Stimulated activated CD4-positive, alpha-beta T cell treated with anti-CD3 and anti-CD28 coated beads, Interleukin-4, amount 100 ng/mL, for 4 hours (primary cell): ENCODE measurements around the gene HEATR5B.

Experiments
- DNase-seq, 2 experiments: peaks; one replicate each; pipeline ENCODE4 v3.0.0-alpha.2; 2020

The HEATR5B gene

GRCh38 chr2:37083873-37084794 lies at the start of gene HEATR5B, which contains the start of gene GPATCH11:
HEATR5B (minus strand) TSS chr2:37084372; CDS start chr2:37083414, 958 bp downstream.
GPATCH11 (plus strand) TSS chr2:37084518; CDS start chr2:37088382, 3,864 bp downstream.
- peak; percentile 88 to 92 for DNase-seq

GRCh38 chr2:37132914-37133313 lies 48.7 kb upstream of the HEATR5B start:
- no peak for DNase-seq

- DNase-seq, result no peak
Observed at GRCh38 chr2:37125416-37125815, 41.2 kb upstream of the HEATR5B start.

GRCh38 chr2:37119157-37119556 lies 35.0 kb upstream of the HEATR5B start:
- no peak for DNase-seq

GRCh38 chr2:37117566-37117965 lies 33.4 kb upstream of the HEATR5B start:
- DNase-seq, result no peak

- DNase-seq, result no peak
Observed at GRCh38 chr2:37111958-37112357, 27.8 kb upstream of the HEATR5B start.

- no peak for DNase-seq
Observed at GRCh38 chr2:37110306-37111212, 26.4 kb upstream of the HEATR5B start.

- DNase-seq, result no peak
Observed at GRCh38 chr2:37109523-37109922, 25.4 kb upstream of the HEATR5B start.

GRCh38 chr2:37105150-37105549 lies 21.0 kb upstream of the HEATR5B start:
- DNase-seq, result no peak

GRCh38 chr2:37104178-37104577 lies 20.0 kb upstream of the HEATR5B start:
- DNase-seq, result no peak

GRCh38 chr2:37102588-37102987 lies 18.4 kb upstream of the HEATR5B start:
- no peak for DNase-seq

GRCh38 chr2:37100054-37100453 lies 15.9 kb upstream of the HEATR5B start:
- DNase-seq, result no peak

GRCh38 chr2:37098416-37099118 lies 14.4 kb upstream of the HEATR5B start:
- no peak for DNase-seq

GRCh38 chr2:37096568-37096967 lies 12.4 kb upstream of the HEATR5B start:
- DNase-seq, result no peak

- no peak for DNase-seq
Observed at GRCh38 chr2:37091873-37092272, 7.7 kb upstream of the HEATR5B start.

- DNase-seq, result no peak
Observed at GRCh38 chr2:37090019-37090477, 5.9 kb upstream of the HEATR5B start.

- DNase-seq, result no peak
Observed at GRCh38 chr2:37085731-37086147, 1.6 kb upstream of the HEATR5B start.

- no peak for DNase-seq
Observed at GRCh38 chr2:37084797-37085196, 625 bp upstream of the HEATR5B start.

- no peak for DNase-seq
Observed at GRCh38 chr2:37080689-37081088, 3.5 kb downstream of the HEATR5B start.

- no peak for DNase-seq
Observed at GRCh38 chr2:37080266-37080665, 3.9 kb downstream of the HEATR5B start.

- no peak for DNase-seq
Observed at GRCh38 chr2:37070931-37071330, 13.2 kb downstream of the HEATR5B start.

- no peak for DNase-seq
Observed at GRCh38 chr2:37068686-37069085, 15.5 kb downstream of the HEATR5B start.

- no peak for DNase-seq
Observed at GRCh38 chr2:37061776-37062175, 22.4 kb downstream of the HEATR5B start.
